D721Med (cell line): Measurements from ENCODE around the gene TNFSF9.
"Not testable (repeated sequence)": the region's sequence is repeated elsewhere in the genome, so short reads cannot be mapped to it uniquely, and the experiment has no call there.

Experiments
- DNase-seq: peaks from one replicate; pipeline ENCODE4 v3.0.0; 2011; ENCODE audit warnings: low spot score; ENCODE audit not compliant: insufficient read length
- FAIRE-seq: peaks from 2 replicates; lab custom pipeline; 2011; peaks lifted over from hg19 to GRCh38; lab: Jason Lieb, UNC
- CTCF ChIP-seq: IDR thresholded peaks from 2 replicates; pipeline ENCODE4 v1.5.1; 2012; ENCODE audit warnings: mild to moderate bottlenecking, control low read depth; ENCODE audit not compliant: insufficient read depth; ENCODE audit errors: missing control alignments

Gene TNFSF9

DNA sequence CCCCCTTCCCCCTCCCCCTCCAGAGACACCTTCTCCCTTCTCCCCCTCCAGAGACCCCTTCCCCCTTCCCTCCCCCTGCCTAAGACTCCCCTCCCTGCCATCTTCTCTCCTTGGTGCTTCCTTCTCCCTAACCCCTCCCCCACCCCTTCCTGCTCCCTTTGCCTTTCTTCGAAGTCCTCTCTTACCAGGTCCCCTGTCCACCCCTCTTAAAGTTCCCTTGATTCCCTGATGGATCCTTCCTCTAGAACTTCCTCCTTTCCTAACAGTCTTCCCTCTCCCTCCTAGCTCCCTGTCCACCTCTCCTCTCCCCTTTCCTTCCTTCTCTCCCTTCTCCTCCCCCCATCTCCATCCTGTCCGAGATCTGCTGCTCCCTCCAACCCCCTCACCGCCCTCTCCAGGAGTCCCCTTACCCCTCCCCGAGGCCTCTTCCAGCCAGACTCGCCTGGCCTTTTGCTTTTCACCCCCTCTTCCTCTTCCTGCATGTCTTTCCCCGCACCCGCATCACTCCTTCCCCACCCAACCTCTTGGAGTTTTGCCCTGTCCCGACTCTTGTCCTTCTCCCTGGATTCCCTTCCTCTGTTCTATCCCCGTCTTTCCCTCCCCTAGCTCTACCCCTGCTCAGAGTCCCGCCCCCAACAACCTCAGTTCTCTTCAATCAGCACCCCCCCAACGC is 3.1 kb downstream of the TNFSF9 start:
- DNase-seq (no peak), FAIRE-seq (no peak)
- TF ChIP-seq CTCF = no peak

GRCh38 chr19:6534451-6535093 is 3.7 kb downstream of the TNFSF9 start:
- no peak for FAIRE-seq
- DNase-seq = no peak
- no peak for TF ChIP-seq CTCF

- no peak for DNase-seq
- no peak for TF ChIP-seq CTCF
- no peak for FAIRE-seq
Observed at GRCh38 chr19:6535558-6536137, 4.8 kb downstream of the TNFSF9 start.

DNA sequence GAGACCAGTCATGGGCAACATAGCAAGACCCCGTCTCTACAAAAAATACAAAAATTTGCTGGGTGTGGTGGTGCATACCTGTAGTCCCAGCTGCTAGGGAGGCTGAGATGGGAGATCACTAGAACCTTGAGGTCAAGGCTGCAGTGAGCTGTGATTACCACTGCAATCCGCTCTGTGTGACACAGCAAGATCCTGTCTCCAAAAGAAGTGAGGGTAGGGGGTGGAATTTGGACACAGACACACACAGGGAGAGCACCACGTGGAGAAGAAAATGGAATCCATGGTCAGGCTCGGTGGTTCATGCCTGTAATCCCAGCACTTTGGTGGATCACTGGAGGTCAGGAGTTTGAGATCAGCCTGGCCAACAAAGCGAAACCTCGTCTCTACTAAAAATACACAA is 8.7 kb downstream of the TNFSF9 start:
- FAIRE-seq (no peak), DNase-seq (no peak)
- no peak for TF ChIP-seq CTCF

DNA sequence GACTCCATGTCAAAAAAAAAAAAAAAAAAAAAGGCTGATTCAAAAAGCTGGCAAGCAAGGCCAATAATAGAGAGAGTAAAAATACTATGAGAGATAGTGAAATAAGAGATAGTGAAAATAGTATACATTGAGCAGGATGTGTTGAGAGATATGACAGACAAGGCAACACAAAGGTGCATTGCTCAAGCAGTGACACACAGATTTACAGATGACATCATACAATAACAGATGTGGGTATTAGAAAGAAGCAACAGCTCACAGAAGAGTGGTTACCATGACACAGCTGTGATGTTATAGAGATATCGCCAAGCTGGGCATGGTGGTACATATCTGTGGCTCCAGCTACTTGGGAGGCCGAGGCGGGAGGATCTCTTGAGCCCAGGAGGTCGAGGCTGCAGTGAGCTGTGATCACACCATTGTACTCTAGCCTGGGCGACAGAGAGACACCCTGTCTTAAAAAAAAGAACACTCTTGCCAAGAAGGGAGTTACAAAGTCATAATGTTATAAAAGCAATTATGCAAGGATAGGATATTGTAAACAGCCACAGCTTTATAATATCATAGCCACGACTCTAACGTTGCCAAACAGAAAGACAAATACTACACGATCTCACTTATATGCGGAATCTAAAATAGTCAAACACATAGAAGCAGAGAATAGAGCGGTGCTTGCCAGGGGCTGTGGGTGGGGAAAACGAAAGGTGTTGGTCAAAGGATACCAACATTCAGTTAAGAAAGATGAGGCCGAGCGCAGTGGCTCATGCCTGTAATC is 10.3 kb downstream of the TNFSF9 start:
- DNase-seq (no peak), FAIRE-seq (no peak)
- TF ChIP-seq CTCF = no peak

DNA sequence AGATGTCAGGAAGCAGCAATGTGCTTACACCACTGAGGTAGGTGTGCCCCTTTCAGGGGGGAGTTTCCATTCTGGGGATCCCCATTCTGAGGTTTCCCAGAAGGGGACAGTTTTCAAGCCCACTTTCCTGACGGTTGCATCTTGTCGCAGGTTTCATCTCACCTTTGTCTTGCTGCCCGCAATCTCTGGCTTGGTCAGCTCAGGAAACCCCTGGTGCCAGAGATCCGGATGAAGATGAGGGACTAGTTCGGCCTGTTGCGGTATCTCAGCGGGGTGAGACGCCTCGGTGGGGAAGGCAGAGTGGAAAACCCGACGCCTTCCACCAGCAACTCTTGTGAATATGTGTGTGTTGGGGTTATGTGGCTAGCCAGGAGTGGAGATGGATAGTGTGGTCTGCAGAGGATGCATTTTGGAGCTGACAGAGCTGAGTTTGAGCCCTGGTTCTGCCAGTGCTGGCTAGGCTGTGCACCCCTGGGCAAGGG is 13.1 kb downstream of the TNFSF9 start:
- TF ChIP-seq CTCF = no peak
- no peak for DNase-seq
- FAIRE-seq = no peak

- FAIRE-seq, DNase-seq: not testable (repeated sequence)
Observed at GRCh38 chr19:6550679-6551078, 19.9 kb downstream of the TNFSF9 start.
